ENCODE data around the gene APOBEC3B. TPM values are rescaled to one million over a fixed set of nuclear protein-coding genes. Genes with fewer than 3 reads are reported as not detected.
"Not testable (repeated sequence)": the region's sequence is repeated elsewhere in the genome, so short reads cannot be mapped to it uniquely, and the experiment has no call there.

APOBEC3B gene
- total RNA-seq, 1 donor from 2014 or later: 1.6 TPM

DNA sequence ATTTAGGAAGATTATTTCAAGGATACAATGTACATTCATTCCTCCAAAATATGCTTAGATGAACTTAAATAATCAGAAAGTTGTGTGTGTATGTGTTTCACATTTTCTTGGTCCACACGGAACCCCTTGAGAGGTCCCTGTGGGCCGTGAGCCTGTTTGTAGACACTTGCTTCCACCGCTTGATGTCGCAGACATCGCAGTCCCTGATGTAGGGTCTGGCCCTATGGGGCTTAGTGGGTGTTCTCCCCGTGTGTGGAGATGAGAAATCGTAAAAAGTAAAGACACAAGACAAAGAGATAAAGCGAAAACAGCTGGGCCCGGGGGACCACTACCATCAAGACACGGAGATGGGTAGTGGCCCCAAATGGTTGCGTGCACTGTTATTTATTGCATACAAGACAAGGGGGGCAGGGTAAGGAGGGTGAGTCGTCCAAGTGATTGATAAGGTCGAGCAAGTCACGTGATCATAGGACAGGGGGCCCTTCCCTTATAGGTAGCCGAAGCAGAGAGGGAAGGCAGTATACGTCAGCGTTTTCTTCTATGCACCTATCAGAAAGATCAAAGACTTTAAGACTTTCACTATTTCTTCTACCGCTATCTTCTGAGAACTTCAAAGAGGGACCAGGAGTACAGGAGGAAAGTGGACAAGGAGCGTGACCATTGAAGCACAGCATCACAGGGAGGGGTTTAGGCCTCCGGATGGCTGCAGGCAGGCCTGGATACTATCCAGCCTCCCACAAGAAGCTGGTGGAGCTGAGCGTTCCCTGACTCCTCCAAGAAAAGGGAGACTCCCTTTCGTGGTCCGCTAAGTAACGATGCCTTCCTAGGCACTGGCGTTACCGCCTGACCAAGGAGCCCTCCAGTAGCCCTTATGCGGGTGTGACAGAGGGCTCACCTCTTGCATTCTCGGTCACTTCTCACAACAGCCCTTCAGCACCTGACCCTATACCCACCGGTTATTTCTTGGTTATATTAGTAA, 30.7 kb downstream of the APOBEC3B start:
- Histone ChIP-seq H3K27ac (ENCODE audit: low read depth, low read length) (no peak overlapping the region), H3K36me3 (ENCODE audit: control insufficient read depth in 3 of 3, insufficient read depth in 3 of 3, low read length in 3 of 3) (no peaks in the 10 kb centered on the region), H3K4me3 (ENCODE audit: low read length in 3 of 3) (no peak overlapping the region), H3K9me3 (ENCODE audit: control insufficient read depth in 3 of 3, low read length in 3 of 3) (no peaks in the 10 kb centered on the region), H3K27me3 (ENCODE audit: control insufficient read depth in 3 of 3, insufficient read depth in 3 of 3, low read length in 3 of 3) (no peaks in the 10 kb centered on the region), H3K9ac (ENCODE audit: low read depth in 1 of 3, low read length in 3 of 3) (no peak overlapping the region), H3K4me1 (ENCODE audit: control insufficient read depth in 3 of 3, insufficient read depth in 3 of 3, low read length in 3 of 3) (no peaks in the 10 kb centered on the region)

DNA sequence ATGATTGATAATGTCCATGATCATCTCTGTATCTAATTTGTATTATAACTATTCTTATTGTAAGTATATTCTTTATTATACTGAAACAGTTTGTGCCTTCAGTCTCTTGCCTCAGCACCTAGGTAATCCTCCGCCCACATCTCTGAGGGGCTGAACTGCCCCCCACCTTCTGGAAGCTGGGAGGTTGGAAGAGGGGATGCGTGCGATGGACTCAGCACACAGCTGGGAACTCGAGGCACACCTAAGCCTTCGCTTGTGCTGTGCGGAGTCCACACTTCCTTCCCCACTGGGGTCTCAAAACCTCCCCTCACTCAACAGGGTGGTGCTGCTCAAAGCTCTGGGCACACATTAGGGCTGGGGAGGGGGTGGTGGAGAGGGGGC, 31.4 kb downstream of the APOBEC3B start:
- H3K36me3 ChIP-seq (ENCODE audit: control insufficient read depth in 3 of 3, insufficient read depth in 3 of 3, low read length in 3 of 3); H3K4me1 ChIP-seq (ENCODE audit: control insufficient read depth in 3 of 3, insufficient read depth in 3 of 3, low read length in 3 of 3); H3K27me3 ChIP-seq (ENCODE audit: control insufficient read depth in 3 of 3, insufficient read depth in 3 of 3, low read length in 3 of 3); H3K9me3 ChIP-seq (ENCODE audit: control insufficient read depth in 3 of 3, low read length in 3 of 3): not testable (repeated sequence)
- Histone ChIP-seq H3K9ac (ENCODE audit: low read depth in 1 of 3, low read length in 3 of 3) (peak overlapping the region in 1 of 3 donors; percentile 8), H3K27ac (ENCODE audit: low read depth, low read length) (peak overlapping the region; percentile 25), H3K4me3 (ENCODE audit: low read length in 3 of 3) (peak overlapping the region in 1 of 3 donors; percentile 60)

DNA sequence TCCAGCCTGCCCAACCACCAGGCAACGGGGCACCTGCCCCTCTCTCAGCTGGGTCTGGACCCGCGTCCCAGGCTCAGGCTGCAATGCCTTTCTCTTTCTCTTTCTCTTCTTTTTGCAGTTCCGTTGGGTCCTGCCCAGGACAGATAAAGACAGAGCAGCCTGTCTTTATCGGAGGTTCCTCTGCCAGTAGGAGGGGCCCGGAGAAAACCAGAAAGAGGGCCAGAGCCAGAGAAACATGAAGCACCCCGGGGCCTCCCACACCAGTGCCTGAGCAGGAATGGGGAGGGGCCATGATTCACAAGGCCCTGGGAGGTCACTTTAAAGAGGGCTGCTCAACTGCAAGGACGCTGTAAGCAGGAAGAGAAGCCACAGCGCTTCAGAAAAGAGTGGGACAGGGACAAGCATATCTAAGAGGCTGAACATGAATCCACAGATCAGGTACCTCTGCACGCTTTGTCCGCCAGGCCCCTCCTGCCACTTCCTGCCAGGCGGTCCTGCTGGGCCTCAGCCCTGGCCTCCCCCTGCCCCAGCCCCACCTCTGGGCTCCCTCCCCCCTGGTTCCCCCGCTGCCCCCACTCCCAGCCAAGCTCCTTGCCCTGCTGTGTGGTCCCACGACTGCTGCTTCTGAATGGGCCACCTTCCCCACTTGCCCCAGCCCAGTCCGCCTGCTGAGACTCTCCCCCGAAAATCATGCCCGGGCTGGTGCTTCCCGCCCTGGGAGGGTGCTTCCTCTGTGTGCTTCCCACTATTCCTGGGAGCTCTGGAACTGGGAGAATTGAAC, 32.0 kb downstream of the APOBEC3B start, which contains the start of gene APOBEC3C:
Gene APOBEC3C, plus strand, starts transcription at position 316 of the 781 bp plus-strand sequence. Its CDS starts 106 bp downstream, at position 422.
- Histone ChIP-seq H3K9me3 (ENCODE audit: control insufficient read depth in 3 of 3, low read length in 3 of 3) (no peaks in the 10 kb centered on the region), H3K27me3 (ENCODE audit: control insufficient read depth in 3 of 3, insufficient read depth in 3 of 3, low read length in 3 of 3) (no peaks in the 10 kb centered on the region), H3K9ac (ENCODE audit: low read depth in 1 of 3, low read length in 3 of 3) (peak within 1 kb of the TSS in 2 of 3 donors; percentile 25 to 56), H3K4me1 (ENCODE audit: control insufficient read depth in 3 of 3, insufficient read depth in 3 of 3, low read length in 3 of 3) (no peaks in the 10 kb centered on the region), H3K36me3 (ENCODE audit: control insufficient read depth in 3 of 3, insufficient read depth in 3 of 3, low read length in 3 of 3) (no peaks in the 10 kb centered on the region), H3K27ac (ENCODE audit: low read depth, low read length) (peak within 1 kb of the TSS; percentile 25), H3K4me3 (ENCODE audit: low read length in 3 of 3) (peak within 1 kb of the TSS; percentile 52 to 60 (median 57))

DNA sequence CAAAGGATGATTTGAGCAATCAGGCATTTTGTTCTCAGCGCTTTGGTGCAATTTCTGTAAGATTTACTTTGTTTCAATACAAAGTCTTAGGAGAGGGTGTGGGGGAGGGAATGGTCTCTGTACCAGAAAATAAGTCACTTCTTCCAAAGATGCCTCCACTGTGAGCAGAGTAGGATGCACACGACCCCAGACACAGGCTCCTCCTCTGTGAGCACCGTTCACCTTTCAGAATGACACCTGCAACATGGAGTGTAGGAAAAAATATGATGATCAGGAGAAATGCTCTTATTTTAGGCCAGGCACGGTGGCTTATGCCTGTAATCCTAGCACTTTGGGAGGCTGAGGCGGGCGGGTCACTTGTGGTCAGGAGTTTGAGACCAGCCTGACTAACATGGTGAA, 32.6 kb downstream of the APOBEC3B start:
- H3K27ac ChIP-seq (ENCODE audit: low read depth, low read length): peak overlapping the region; percentile 25
- peak overlapping the region in 2 of 3 donors; percentile 25 to 56 for H3K9ac ChIP-seq (ENCODE audit: low read depth in 1 of 3, low read length in 3 of 3)

DNA sequence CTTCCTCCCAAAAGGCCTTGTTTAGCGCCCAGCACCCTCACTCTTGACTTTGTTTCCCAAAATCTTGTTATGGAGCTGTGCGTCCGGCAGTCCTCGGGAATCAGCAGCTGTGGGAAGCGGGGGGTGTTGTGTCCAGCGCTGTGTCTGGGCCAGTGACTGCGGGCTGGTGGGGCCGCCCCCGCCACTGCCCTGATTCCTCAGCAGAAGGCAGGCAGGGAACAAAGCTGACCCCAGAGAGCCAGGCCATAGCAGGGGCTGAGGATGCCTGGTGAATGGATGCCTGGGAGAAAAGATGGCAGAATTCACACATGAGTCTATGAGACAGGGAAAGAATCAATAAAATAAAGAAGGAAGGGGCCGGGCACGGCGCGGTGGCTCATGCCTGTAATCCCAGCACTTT, 34.4 kb downstream of the APOBEC3B start:
- no peak overlapping the region for H3K9ac ChIP-seq (ENCODE audit: low read depth in 1 of 3, low read length in 3 of 3)
- H3K4me1 ChIP-seq (ENCODE audit: control insufficient read depth in 3 of 3, insufficient read depth in 3 of 3, low read length in 3 of 3): peaks cover 0 to 2% (median 0%) of the 10 kb centered on the region in 3 donors
- no peaks in the 10 kb centered on the region for H3K36me3 ChIP-seq (ENCODE audit: control insufficient read depth in 3 of 3, insufficient read depth in 3 of 3, low read length in 3 of 3)

More for the DNA sequence above, 32.6 kb downstream of the APOBEC3B start:
- not testable (repeated sequence) for H3K4me1 ChIP-seq (ENCODE audit: control insufficient read depth in 3 of 3, insufficient read depth in 3 of 3, low read length in 3 of 3); H3K27me3 ChIP-seq (ENCODE audit: control insufficient read depth in 3 of 3, insufficient read depth in 3 of 3, low read length in 3 of 3); H3K36me3 ChIP-seq (ENCODE audit: control insufficient read depth in 3 of 3, insufficient read depth in 3 of 3, low read length in 3 of 3); H3K9me3 ChIP-seq (ENCODE audit: control insufficient read depth in 3 of 3, low read length in 3 of 3)
- H3K4me3 ChIP-seq (ENCODE audit: low read length in 3 of 3): peak overlapping the region; percentile 33 to 60 (median 35)

DNA sequence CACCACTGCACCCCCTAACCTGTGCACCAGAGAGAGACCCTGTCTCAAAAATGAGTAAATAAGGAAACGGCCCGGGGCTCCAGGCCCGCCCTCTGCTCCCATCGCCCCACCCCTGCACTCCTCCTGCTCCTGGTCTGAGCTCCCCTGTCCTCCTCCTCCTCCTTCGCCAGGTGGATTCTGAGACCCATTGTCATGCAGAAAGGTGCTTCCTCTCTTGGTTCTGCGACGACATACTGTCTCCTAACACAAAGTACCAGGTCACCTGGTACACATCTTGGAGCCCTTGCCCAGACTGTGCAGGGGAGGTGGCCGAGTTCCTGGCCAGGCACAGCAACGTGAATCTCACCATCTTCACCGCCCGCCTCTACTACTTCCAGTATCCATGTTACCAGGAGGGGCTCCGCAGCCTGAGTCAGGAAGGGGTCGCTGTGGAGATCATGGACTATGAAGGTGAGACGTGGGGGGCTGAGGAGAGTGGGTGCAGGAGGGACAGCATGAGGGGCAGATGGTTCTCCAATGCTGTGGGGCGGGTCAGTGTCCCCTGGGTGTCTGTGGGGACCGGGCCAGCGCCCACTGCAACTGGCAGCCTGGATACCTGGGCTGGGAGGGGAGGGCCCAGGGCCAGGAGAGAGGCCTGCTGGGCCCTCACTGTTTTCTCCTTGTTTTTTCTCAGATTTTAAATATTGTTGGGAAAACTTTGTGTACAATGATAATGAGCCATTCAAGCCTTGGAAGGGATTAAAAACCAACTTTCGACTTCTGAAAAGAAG, 35.6 kb downstream of the APOBEC3B start:
- no peaks in the 10 kb centered on the region for H3K9me3 ChIP-seq (ENCODE audit: control insufficient read depth in 3 of 3, low read length in 3 of 3)
- H3K9ac ChIP-seq (ENCODE audit: low read depth in 1 of 3, low read length in 3 of 3): no peak overlapping the region
- no peaks in the 10 kb centered on the region for H3K36me3 ChIP-seq (ENCODE audit: control insufficient read depth in 3 of 3, insufficient read depth in 3 of 3, low read length in 3 of 3)
- no peak overlapping the region for H3K4me3 ChIP-seq (ENCODE audit: low read length in 3 of 3)
- H3K27me3 ChIP-seq (ENCODE audit: control insufficient read depth in 3 of 3, insufficient read depth in 3 of 3, low read length in 3 of 3): no peaks in the 10 kb centered on the region
- H3K4me1 ChIP-seq (ENCODE audit: control insufficient read depth in 3 of 3, insufficient read depth in 3 of 3, low read length in 3 of 3): peaks cover 0 to 5% (median 0%) of the 10 kb centered on the region in 3 donors
- H3K27ac ChIP-seq (ENCODE audit: low read depth, low read length): no peak overlapping the region

More for the DNA sequence above, 34.4 kb downstream of the APOBEC3B start:
- no peaks in the 10 kb centered on the region for H3K9me3 ChIP-seq (ENCODE audit: control insufficient read depth in 3 of 3, low read length in 3 of 3)
- H3K4me3 ChIP-seq (ENCODE audit: low read length in 3 of 3): no peak overlapping the region
- H3K27ac ChIP-seq (ENCODE audit: low read depth, low read length): no peak overlapping the region
- H3K27me3 ChIP-seq (ENCODE audit: control insufficient read depth in 3 of 3, insufficient read depth in 3 of 3, low read length in 3 of 3): no peaks in the 10 kb centered on the region

DNA sequence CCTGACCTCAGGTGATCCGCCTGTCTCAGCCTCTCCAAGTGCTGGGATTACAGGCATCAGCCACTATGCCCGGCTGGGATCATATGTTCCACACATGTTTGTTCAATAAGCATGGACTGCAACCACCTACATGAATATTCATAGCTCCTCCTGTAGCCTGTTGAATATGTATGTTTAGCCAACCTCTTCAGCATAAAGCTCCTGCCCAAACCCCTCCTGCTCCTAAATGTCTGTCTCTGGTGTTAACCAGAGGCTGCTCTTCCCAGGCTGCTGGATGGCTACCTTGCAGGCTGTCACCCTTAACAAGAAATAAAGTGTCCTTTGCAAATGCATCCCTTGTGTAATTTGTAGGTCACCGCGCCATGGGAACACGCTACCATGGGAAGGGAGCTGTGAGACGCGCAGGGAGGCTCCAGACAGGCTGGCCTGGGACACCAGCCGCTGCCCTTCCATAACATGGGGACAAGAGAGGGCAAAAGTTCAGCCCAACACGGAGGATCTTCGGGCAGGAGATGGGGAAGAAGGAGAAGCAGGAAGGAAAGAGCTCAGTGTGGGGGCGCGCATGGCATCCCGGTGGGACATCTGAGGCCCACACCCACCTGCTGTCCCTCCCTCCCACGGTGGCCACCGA, 38.0 kb downstream of the APOBEC3B start:
- not testable (repeated sequence) for H3K4me1 ChIP-seq (ENCODE audit: control insufficient read depth in 3 of 3, insufficient read depth in 3 of 3, low read length in 3 of 3); H3K27ac ChIP-seq (ENCODE audit: low read depth, low read length); H3K36me3 ChIP-seq (ENCODE audit: control insufficient read depth in 3 of 3, insufficient read depth in 3 of 3, low read length in 3 of 3); H3K9ac ChIP-seq (ENCODE audit: low read depth in 1 of 3, low read length in 3 of 3); H3K9me3 ChIP-seq (ENCODE audit: control insufficient read depth in 3 of 3, low read length in 3 of 3); H3K27me3 ChIP-seq (ENCODE audit: control insufficient read depth in 3 of 3, insufficient read depth in 3 of 3, low read length in 3 of 3)
- H3K4me3 ChIP-seq (ENCODE audit: low read length in 3 of 3): peak overlapping the region in 1 of 3 donors; percentile 13

DNA sequence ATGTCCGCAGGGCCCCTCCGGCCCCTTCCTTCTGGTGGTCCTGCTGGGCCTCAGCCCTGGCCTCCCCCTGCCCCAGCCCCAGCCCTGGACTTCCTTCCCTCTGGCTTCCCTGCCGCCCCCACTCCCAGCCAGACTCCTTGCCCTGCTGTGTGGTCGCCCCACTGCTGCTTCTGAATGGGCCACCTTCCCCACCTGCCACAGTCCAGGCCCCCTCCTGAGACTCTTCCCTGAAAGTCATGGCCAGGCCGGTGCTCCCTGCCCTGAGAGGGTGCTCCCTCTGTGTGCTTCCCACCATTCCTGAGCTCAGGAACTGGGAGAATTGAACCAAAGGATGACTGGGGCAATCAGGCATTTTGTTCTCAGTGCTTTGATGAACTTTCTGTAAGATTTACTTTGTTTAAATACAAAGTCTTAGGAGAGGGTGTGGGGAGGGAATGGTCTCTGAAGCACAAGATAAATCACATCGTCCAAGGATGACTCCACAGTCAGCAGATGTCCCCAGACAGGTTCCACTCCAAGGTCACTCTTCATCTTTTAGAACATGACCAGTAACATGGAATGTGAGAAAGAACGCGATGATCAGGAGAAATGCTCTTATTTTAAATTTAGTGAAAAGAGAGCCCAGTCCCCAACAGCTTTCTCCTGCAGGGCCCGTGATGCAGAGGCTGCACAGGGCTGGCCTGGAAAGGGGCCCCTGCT, 39.6 kb downstream of the APOBEC3B start:
- H3K4me1 ChIP-seq (ENCODE audit: control insufficient read depth in 3 of 3, insufficient read depth in 3 of 3, low read length in 3 of 3): peaks cover 0 to 5% (median 0%) of the 10 kb centered on the region in 3 donors
- no peaks in the 10 kb centered on the region for H3K36me3 ChIP-seq (ENCODE audit: control insufficient read depth in 3 of 3, insufficient read depth in 3 of 3, low read length in 3 of 3)
- H3K27ac ChIP-seq (ENCODE audit: low read depth, low read length): peak overlapping the region; percentile 30
- no peaks in the 10 kb centered on the region for H3K27me3 ChIP-seq (ENCODE audit: control insufficient read depth in 3 of 3, insufficient read depth in 3 of 3, low read length in 3 of 3)
- H3K9ac ChIP-seq (ENCODE audit: low read depth in 1 of 3, low read length in 3 of 3): peak overlapping the region in 1 of 3 donors; percentile 33
- H3K4me3 ChIP-seq (ENCODE audit: low read length in 3 of 3): peak overlapping the region; percentile 46 to 62 (median 52)
- H3K9me3 ChIP-seq (ENCODE audit: control insufficient read depth in 3 of 3, low read length in 3 of 3): no peaks in the 10 kb centered on the region
